Measurements from ENCODE around the gene ADCY1. TPM values are rescaled to one million over a fixed set of nuclear protein-coding genes. Genes with fewer than 3 reads are reported as not detected.

The ADCY1 gene
- total RNA-seq, 1 donor: under 0.01 TPM

DNA sequence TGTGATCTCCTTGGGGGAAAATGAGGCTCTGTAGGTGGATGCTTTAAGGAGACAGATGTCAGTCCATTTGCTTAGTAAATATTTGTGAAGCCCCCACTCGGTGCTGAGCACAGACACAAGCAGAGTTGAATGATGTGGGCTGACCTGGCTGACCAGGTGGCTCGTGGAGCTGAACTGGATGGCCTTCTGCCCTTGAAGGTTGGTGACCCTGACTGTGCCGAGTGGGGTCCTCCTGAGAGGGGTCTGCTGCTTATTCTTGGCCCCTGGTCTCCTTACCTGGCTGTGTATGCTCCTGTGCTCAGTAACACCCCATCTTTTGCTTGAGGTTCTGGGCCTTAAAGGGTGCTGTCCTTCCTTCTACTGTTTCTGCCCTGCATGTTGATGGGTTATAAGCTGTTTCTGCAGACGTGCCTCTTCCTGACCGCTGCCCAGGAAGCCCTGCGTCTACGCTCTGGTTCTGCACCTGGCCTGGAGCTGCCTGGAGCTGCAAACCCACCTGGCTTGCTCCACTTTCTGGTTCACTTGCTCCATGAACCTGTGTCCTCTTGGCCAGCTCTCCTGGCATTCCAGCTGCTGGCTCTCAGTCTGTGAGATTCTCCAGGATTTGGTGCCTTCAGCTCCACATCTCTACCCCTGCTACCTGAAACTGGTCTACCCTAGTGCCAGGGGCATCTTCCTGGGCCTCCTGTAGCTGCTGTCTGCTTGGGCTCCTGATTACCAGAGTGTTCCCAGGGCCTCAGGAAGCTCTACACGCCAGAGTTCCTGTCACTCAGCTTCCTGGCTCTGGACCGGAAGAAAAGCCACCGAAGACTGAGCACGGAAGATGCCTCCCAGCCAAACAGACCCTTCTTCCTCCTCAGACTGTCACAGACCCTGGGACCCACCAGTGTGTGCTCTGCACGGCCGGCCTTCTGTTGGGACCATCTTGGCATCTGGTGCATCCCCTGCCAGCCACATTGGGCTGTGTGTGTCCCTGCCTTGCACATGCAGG lies 76.5 kb downstream of the ADCY1 start:
- no peak overlapping the region for H3K4me3 ChIP-seq (ENCODE audit: low read depth, low read length)
- DNase-seq (ENCODE audit: low read depth): no peak
- TF ChIP-seq, protein P1, sequence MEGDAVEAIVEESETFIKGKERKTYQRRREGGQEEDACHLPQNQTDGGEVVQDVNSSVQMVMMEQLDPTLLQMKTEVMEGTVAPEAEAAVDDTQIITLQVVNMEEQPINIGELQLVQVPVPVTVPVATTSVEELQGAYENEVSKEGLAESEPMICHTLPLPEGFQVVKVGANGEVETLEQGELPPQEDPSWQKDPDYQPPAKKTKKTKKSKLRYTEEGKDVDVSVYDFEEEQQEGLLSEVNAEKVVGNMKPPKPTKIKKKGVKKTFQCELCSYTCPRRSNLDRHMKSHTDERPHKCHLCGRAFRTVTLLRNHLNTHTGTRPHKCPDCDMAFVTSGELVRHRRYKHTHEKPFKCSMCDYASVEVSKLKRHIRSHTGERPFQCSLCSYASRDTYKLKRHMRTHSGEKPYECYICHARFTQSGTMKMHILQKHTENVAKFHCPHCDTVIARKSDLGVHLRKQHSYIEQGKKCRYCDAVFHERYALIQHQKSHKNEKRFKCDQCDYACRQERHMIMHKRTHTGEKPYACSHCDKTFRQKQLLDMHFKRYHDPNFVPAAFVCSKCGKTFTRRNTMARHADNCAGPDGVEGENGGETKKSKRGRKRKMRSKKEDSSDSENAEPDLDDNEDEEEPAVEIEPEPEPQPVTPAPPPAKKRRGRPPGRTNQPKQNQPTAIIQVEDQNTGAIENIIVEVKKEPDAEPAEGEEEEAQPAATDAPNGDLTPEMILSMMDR (IDR thresholded peaks at IDR 0.05; ENCODE audit: insufficient read depth, low read depth, low read length): no peak

- TF ChIP-seq, protein P1 (IDR thresholded peaks at IDR 0.05; ENCODE audit: insufficient read depth, low read depth, low read length): no peak
- H3K4me3 ChIP-seq (ENCODE audit: low read depth, low read length): no peak overlapping the region
- DNase-seq (ENCODE audit: low read depth): no peak
Observed at GRCh38 chr7:45651540-45651939, 77.4 kb downstream of the ADCY1 start.

DNA sequence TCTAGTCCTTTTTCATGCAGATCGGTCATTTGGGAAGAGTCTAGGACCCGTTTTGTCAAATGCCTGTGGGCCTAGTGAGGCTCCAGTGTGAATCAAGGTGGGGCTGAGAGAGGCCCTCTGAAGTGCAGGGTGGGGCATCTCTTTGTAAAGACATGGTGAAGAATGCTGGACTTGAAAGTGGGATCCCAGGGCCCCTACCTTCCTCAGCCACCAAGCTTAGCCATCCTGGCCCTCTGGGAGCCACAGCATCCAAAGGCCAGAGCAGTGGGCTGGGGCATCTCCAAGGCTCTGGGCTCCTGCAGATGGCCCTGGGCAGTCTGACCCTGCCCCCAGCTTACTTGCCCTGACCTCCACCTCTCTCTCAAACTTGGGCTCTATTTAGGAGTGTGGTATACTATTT lies 78.5 kb downstream of the ADCY1 start:
- DNase-seq (ENCODE audit: low read depth): no peak
- H3K4me3 ChIP-seq (ENCODE audit: low read depth, low read length): no peak overlapping the region
- TF ChIP-seq, protein P1 (IDR thresholded peaks at IDR 0.05; ENCODE audit: insufficient read depth, low read depth, low read length): no peak

GRCh38 chr7:45653209-45653907 lies 79.2 kb downstream of the ADCY1 start:
- TF ChIP-seq, protein P1 (IDR thresholded peaks at IDR 0.05; ENCODE audit: insufficient read depth, low read depth, low read length): no peak
- no peak overlapping the region for H3K4me3 ChIP-seq (ENCODE audit: low read depth, low read length)
- no peak for DNase-seq (ENCODE audit: low read depth)

DNA sequence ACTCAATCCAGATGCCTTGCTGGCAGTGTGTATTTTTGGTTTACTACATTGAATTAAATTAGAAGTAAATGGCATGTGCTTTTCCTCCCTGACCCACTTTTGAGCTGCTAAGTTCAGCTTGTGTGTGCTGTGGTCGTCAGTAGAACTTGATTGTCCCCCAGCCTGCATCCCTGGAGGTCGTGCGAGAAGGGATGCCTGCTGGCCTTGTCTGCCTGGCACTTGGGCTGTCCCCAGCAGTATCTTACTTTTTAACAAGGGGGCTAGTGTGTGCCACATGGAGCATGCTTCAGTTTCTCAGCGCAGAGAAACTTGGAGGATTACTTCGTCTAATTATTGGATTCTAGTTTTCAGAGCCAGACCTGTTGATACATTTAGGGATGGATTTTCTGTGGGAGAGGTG lies 80.2 kb downstream of the ADCY1 start:
- H3K4me3 ChIP-seq (ENCODE audit: low read depth, low read length): no peak overlapping the region
- TF ChIP-seq, protein P1 (IDR thresholded peaks at IDR 0.05; ENCODE audit: insufficient read depth, low read depth, low read length): no peak
- DNase-seq (ENCODE audit: low read depth): no peak

DNA sequence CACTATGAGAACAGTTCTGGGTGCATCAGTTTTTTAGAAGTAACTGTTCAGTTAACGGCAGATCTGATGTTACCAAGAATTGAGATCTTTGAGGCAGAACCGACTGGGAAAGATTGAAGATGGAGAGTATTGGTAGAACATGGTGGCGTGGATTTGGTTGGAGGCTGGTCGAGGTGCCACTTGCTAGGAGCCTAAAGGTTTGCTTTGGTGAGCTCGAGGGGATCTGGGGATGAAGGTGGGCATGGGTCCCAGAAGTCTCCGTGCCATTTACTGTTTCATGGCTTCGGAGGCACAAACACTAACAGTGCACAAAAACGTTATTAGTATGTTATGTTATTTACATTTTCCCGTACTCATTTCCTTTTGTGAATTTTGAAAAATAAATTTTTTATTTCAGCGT lies 81.4 kb downstream of the ADCY1 start:
- no peak for DNase-seq (ENCODE audit: low read depth)
- H3K4me3 ChIP-seq (ENCODE audit: low read depth, low read length): no peak overlapping the region
- TF ChIP-seq, protein P1 (IDR thresholded peaks at IDR 0.05; ENCODE audit: insufficient read depth, low read depth, low read length): no peak
